Gastrocnemius medialis (tissue), 4 donors: ENCODE measurements around the gene FMNL3.

Experiments used
- POLR2A ChIP-seq, 2 donors: fragments of 450-650 bp; IDR thresholded peaks; one replicate each; pipeline ENCODE4 v1.6.1; 2017; ENCODE audit warnings: antibody characterized with exemption in 2 of 2, mild to moderate bottlenecking in 2 of 2, moderate library complexity in 2 of 2
- TF ChIP-seq, protein P1 (sequence below), 5 experiments: fragments of 450-650 bp in 3 of 5; fragments of 200-600 bp in 2 of 5; sonication (generic) in 2 of 5; IDR thresholded peaks in 4 of 5; conservative IDR thresholded peaks in 1 of 5; 1 replicate in 4 of 5; 2 replicates in 1 of 5; pipeline ENCODE4 v1.5.1; 2016 to 2019; ENCODE audit warnings: antibody characterized with exemption in 5 of 5, mild to moderate bottlenecking in 3 of 5, moderate library complexity in 3 of 5

DNA sequence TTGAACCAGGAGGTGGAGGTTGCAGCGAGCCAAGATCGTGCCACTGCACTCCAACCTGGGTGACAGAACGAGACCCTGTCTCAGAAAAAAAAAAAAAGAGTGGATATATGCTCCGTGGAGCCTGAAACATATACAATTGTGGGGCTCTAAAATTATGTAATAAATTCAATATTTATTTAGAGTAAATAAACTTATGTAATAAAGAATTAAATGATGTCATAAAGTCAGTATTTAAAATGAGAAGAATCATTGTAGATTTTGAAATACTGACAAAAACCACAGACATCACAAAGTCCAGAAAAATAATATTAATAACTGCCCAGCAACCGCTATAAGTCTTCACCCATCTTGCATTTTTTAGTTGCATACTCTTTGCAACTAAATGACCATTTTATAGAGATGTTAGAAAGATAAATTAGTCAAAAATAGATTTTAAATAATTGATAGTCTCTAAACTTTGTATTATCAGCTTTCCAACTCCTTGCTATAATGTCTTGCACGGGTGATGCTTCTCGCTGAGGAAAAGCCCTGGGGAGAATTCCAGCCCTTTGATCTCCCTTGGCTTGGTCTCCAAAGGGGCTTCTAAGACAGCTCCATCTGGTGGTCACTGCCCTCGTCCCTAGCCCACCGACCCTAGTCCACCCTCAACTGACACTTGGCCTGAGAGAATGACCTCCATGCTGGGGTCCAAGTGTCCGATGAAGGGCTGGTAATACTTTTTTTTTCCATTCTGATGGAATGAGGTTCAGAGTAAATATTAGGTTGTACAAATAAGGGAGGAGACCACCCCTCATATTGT lies 26.2 kb upstream of the FMNL3 start:
- TF ChIP-seq, protein P1, sequence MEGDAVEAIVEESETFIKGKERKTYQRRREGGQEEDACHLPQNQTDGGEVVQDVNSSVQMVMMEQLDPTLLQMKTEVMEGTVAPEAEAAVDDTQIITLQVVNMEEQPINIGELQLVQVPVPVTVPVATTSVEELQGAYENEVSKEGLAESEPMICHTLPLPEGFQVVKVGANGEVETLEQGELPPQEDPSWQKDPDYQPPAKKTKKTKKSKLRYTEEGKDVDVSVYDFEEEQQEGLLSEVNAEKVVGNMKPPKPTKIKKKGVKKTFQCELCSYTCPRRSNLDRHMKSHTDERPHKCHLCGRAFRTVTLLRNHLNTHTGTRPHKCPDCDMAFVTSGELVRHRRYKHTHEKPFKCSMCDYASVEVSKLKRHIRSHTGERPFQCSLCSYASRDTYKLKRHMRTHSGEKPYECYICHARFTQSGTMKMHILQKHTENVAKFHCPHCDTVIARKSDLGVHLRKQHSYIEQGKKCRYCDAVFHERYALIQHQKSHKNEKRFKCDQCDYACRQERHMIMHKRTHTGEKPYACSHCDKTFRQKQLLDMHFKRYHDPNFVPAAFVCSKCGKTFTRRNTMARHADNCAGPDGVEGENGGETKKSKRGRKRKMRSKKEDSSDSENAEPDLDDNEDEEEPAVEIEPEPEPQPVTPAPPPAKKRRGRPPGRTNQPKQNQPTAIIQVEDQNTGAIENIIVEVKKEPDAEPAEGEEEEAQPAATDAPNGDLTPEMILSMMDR (IDR thresholded peaks at IDR 0.05 in 4 of 5, conservative IDR thresholded peaks at IDR 0.05 in 1 of 5) = no peak
- TF ChIP-seq POLR2A (IDR thresholded peaks at IDR 0.05) = no peak
